HG03460 (cell line): ENCODE data around the gene LORICRIN.

ENCODE experiments used
- ATAC-seq: cut with Tn5 transposase; IDR thresholded peaks from one replicate; pipeline ENCODE4 v1.9.1; 2021; ENCODE audit not compliant: unreplicated experiment

LORICRIN gene

DNA sequence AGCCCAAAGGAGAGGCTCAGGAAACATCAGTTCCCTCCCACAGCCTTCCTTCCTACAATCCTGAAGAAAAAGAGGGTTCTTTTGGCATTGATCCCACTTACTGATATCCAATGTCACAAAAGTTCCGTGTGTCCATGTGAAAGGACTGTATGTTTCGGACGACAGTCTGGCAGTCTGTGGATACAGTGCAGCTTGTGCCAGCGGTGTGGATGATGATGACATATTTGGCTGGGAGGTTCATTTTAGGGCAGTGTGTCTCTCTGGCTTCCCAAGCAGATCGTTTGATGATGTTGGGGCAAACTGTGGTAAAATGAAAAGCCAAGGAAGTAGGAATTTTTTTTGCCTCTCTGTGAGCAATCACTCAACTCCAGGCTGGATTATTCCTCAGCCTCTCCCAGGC, 42.8 kb downstream of the LORICRIN start:
- ATAC-seq = no peak

DNA sequence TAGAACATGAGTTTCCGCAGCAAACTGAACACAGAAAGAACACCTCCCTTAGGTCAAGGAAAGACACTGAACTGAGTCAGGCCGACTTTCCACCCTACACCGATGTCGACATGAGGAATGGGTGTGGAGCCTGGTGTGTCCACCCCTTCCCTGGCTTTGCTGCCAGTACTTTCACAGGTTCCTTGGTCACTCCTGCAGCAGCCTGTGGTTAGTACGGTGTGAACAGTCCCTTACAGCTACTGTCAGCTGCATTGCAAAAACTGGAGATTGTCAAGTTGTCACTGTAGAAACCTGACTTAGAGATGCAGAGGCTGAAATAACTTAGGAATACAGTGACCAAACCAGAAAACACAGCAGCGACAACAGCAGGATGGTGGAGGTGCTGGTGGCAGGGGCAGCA, 46.2 kb downstream of the LORICRIN start:
- no peak for ATAC-seq

DNA sequence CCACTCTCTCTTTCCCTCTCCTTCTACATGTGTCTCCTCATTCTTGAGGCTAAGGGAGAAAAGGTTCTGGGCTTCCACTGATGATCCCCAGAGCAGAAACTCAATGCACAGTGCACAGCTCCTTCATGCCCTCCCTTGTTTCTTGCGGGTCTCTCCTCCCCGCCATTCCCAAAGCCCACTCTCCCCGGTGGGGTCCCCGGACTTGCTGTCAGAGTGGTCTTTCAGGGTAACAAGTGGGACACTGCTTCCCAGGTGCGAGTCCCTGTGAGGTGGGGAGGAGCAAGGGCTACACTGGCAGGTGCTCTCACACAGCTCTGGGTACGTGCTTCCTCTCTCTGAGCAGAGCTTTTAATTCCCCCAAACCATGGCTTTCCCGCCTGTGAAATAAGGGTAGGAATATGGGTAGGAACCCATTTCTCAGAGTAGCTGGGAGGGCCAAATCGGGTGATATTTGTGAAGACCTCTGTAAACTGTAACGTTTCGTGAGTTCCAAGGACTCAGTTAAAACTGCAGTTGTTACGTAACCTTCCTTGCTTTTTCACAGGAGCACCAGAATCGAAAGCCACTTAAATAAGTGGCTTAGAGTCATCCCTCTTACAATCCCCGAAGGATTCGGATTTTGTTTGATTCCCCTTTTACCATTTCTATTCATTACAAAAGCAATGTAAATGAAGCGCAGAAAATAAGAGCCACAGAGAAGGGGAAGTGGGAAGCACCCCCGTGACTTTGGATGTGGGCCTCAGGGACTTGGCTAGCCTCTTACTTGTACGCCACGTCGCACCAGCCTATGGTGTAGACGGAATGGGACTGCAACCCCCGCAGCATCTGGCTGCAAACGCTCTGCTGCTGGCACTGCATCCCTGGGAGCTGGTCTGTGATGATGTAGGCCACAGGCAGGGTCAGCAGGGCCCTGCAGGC, 47.1 kb downstream of the LORICRIN start:
- ATAC-seq = no peak

DNA sequence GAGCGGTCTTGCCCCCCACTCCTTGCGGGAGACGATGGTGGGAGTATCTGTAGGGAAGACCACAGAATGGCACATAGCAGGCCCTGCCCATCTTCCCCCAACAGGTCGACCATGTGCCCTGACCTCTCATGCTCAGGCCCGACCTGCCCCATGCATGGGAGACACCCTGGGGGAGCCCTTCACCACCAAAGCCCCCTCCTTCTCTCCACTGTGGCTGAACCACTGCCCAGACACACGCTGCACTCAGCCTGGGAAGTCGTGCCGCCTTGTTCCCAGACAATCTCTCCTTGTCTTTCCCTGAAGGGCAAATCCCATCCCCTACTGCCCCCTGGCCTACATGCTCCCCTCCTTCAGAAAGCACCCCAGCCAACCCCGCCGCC, 47.7 kb downstream of the LORICRIN start:
- ATAC-seq = no peak

DNA sequence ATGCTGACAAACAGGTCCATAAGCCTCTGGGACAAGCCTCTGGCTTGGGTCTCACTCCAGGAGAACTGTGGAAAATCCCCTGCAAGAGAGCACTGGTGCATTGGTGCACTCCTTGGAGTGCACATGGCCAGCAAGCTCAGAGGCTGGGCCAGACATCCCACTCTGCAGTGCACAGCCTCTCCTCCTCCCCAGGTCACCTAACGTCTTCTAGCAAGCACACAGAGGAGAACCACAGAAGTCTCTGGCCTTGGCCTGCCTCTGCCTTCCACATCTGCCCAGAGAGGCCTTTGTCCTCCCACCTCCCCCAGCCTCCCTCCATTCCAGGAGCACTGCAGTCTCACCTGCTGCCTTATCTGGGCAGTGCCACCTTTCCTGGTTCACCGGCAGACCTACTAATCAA, 49.1 kb downstream of the LORICRIN start:
- ATAC-seq = no peak

DNA sequence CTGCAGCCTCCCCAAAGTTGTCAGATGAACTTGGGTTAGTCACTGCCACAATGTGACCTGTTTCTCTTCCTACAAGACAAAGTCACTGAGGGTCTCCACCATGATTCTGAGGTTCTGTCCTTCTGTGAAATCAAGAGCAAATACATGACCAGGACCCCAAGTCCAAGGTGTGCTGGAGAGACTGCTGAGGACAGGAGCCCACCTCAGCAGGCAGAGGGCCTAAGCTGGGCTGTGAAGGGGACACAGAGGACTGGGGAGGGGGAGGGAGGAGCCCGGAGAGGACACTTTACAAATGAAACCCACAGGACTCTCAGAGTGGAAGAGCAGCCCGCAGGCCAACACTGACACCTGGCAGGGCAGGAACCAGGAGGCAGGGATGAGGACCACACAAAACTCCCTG, 50.0 kb downstream of the LORICRIN start:
- ATAC-seq = no peak

DNA sequence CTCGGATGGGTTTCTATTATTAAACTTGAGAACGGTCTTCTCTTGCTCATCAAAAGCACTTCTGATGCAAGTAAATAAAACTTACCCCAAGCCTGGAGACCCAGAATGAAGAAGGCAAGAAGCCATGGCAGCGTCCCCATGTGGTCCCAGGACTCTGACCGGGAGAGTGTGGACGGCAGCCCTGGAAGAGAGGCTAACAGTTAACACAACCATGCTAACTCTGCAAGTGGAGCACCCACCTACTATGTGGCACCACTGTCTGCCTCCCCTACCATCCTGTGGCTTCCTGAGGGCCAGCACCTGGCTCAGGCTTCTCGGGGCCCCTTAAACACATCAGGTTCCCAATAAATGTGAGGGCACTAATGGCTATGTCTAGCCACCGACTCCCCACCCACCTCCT, 51.0 kb downstream of the LORICRIN start:
- ATAC-seq = no peak
